GM21529 (cell line): Measurements from ENCODE around the gene ITGAD.

Source experiments
- ATAC-seq: cut with Tn5 transposase; IDR thresholded peaks from one replicate; pipeline ENCODE4 v1.9.1; 2021; ENCODE audit not compliant: unreplicated experiment

The ITGAD gene

DNA sequence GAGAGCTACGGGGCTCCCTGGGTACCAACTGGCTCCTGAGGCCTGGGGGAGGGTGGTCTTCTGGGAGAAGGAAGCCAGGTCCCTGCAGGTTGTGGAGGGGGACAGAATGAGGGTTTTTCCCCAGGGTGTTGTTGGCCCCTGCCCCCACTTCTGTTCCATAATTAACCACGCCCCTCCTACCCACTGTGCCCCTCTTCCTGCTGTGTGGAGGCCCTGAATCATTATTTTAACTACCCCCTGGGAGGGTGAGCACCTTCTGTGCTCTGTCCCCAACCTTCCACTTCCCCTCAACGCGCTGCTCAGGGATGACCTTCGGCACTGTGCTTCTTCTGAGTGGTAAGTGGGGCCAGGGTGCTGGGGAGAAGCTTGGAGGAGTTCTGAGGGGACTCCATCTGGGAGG lies at the start of gene ITGAD:
TSS of gene ITGAD (plus strand) at position 280 of the 400 bp plus-strand sequence. CDS start at position 306, 26 bp downstream.
- no peak for ATAC-seq

DNA sequence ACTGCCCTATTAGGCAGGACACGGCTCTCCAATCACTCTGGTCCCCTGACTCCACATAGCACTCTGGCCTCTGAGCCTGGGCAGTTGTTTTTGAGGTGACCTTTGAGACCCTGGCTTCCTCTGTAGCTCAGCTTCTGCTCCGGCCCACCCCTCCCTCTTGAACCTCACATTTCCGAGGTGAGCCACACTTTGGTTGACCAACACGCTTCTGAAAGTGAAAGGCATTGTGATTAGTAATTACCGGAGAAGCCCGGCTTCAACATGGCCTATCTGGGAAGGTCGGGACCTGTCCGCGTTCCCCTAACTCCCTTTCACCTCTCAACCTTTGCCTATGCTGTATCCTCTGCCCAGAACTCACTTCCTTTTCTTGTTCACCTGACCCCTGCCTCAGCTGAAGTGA lies 48.4 kb upstream of the ITGAD start:
- ATAC-seq: peak; percentile 94

DNA sequence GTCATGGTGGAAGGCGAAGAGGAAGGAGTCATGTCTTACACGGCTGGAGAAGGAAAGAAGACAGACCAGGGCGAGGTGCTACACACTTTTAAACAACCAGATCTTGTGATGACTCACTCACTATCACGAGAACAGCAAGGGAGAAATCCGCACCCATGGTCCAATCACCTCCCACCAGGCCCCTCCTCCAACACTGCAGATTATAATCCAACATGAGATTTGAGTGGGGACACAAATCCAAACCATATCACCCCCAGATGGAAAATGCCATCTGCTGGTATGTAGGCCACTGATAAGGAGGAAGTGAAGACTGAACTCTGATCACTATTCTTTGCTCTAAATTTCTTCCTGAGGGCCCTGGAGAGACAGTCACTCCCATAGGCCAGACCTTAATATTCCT lies 45.7 kb upstream of the ITGAD start:
- no peak for ATAC-seq

DNA sequence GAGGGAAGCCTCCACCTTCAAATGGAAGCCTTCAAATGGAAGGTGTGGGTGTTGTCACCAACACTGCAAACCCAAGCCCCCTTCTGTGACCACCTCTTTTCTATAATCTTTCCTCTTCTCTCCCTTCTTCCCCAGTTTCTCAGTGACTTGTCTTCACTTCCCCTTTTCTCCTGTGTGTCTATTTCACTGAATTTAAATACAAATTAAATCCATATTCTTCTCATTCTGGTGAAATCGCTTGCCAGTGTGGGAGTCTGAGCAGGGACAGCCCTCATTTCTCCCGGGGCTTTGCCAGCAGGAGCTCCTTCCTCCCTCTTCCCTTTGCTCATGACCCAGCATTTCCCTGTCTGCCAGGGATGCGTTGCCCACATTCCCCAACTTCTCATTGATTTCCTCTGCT lies 44.6 kb upstream of the ITGAD start:
- ATAC-seq: no peak

DNA sequence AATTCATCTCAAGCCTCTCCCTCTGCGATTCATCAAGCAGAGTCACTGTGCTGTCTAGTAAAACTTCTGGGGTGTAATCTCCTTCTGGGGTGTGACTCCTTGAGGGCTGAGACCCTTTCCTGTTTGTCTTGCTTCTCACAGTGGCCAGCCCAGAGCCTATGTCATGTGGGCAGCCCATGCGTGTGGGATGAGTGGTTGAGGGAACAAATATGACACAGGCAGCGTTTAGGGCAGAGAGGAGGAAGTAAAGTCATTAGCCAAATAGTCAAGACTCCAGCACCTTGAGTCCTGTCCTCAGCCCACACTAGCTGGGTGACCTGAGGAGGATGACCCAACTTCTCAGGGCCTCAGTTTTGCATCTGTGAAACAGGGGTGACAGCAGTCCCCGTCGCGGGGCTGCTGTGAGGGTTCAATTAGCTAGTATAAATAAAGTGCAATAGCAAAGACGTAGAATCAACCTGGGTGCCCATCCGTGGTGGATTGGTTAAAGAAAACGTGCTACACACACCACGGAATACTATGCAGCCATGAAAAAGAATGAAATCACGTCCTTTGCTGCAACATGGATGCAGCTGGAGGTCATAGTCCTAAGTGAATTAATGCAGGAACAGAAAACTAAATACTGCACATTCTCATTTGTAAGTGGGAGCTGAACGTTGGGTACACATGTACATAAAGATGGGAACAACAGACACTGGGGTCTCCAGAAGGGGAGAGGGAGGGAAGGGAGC lies 42.7 kb upstream of the ITGAD start:
- ATAC-seq: no peak

DNA sequence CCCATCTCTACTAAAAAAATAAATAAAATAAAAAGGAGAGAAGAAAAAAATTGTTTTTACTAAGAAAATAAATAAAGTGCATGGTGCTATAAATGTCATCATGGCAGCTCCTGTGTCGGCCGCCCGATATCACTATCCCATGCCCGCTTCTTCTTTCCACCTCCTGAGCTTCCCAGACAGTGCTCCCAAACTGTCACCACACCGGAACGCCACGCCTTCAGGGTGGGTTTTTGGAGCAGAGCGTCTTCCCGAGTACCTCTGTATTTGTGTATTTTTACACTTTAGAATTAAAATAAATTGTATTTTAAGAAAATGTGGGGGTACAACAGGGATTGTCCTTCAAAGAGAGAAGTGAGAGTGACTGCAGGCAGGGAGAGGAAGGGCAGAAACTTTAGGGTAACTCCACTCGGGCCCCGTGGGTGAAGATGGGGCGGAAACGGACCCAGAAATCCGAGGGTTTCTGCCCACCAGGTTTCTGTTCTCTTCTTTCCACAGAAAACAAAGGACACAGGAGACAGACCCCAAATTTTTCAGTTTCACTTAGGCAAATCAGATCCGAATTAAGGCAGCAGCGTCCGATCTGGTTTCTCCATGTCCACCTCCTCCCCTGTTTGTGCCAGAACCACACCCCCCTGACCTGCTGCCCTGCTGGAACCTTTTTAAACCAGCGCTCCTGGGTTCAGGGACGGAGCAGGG lies 41.7 kb upstream of the ITGAD start:
- ATAC-seq: no peak

DNA sequence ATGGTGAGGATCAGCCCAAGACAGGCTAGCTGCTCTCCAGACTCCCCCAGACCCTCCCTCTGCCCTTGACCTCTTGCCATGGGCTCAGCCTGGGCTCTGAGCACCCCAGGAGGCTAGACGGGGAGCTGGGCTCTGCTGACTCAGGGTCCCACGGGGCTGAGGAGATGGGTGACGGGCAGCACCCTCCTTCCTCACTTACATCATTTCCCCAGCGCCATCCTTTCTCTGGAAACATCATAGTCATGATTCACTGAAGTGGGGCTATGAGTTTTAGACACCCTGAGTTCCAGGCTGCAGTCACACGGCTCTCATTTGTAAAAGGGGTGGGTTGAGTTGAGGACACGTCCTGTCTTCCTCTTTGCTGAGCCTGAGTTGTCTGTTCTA lies 41.2 kb upstream of the ITGAD start:
- no peak for ATAC-seq

DNA sequence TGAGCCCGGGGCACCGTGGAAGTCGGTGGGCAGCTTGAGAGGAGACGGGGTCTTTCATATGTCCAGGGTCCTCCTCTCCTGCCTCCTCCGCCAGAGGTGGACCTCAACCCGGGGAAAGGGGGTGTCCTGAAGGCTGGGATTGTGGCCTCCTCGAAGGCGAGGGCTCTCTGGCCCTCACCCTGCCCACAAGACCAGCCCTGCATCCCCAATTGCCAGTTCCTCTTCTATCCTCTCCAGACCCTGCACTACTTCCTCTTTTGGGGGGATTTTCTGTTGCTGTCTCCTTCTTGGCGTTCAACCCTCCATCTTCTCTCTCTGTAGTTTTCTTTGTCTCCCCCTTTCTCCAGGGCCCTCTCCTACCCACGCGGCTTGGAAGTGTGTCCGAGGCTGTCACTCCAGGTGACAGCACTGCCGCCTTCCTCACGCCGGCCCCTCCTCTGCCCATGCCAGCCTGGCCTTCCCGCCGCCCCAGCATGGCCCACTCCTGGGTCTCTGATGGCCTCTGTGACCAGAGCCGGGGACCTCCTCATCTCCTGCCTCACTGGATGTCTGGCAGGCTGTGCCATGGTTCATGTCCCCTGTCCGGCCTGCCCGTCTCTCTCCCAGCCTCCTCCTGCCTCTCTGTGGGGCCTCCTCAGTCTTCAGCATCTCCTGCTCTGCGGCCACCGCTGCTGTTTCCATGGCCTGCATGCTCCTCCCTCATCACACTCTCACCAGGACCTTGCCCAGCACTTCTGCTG lies 40.6 kb upstream of the ITGAD start:
- no peak for ATAC-seq

DNA sequence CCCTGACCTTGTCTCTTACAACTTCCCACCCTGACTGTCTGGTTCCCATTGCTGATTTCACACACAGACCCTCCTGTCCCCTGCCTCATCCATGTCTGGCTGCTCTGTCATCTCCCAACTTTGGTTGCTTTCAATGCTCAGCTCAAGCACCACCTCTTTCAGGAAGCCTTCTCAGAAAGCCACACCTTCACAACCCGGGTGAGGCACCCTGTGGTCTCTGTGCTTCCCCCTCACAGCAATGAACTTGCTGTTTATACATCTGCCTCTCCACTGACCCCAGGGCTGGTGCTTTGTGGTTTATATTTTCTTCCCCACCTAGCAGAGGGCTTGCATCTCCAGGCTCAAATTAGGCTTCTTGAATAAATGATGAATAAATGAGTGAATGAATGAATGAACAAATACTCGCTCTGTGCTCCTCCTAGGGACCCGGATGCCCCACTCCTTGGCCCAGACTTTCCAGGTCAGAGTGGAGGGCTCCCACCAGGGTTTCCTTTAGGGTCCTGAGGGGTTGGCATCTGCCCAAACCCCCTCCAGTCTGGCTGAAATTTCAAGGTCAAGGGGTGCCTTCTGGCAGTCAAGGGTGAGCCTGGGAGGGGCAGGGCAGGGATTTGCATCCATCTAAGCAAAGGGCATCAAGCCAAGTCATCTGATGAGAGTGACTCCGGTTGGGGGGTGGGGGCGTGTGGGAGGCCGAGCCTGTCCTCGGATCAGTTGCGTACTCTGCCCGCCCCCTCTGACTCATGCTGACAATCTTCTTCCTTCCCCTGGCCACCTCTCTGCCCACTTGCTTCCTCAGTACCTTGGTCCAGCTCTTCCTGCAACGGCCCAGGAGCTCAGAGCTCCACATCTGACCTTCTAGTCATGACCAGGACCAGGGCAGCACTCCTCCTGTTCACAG lies 38.5 kb upstream of the ITGAD start, which contains the start of gene ITGAX:
TSS of gene ITGAX (plus strand) at position 783 of the 898 bp plus-strand sequence. CDS start at position 862, 79 bp downstream.
- ATAC-seq: peak; percentile 74

DNA sequence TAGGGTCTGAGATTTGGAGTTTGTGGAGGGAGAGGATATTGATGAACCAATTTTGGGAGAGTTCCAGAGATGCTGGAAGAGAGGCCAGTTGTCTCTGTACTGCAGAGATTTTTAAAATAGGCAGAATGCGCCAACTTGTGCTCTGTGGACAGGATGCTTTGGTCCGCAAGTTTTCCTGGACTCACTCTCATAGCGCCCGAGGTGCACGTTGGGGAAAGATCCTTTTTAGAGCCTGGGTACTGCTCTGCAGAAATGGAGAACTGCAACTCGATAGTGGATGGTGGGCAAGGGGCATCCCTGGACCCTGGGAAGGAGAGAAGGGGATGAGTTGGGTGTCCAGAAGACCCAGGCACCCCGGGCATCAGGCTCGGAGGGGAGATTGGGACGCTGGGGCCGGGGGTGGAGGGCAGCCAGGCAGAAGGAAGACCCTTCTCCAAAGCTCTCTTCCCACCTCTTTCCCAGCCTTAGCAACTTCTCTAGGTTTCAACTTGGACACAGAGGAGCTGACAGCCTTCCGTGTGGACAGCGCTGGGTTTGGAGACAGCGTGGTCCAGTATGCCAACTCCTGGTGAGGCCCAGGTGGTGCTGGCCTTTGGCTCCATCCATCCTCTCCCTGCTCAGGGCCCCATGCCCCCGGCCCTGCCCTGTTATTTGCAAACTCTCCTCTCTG lies 37.6 kb upstream of the ITGAD start:
- ATAC-seq: no peak

DNA sequence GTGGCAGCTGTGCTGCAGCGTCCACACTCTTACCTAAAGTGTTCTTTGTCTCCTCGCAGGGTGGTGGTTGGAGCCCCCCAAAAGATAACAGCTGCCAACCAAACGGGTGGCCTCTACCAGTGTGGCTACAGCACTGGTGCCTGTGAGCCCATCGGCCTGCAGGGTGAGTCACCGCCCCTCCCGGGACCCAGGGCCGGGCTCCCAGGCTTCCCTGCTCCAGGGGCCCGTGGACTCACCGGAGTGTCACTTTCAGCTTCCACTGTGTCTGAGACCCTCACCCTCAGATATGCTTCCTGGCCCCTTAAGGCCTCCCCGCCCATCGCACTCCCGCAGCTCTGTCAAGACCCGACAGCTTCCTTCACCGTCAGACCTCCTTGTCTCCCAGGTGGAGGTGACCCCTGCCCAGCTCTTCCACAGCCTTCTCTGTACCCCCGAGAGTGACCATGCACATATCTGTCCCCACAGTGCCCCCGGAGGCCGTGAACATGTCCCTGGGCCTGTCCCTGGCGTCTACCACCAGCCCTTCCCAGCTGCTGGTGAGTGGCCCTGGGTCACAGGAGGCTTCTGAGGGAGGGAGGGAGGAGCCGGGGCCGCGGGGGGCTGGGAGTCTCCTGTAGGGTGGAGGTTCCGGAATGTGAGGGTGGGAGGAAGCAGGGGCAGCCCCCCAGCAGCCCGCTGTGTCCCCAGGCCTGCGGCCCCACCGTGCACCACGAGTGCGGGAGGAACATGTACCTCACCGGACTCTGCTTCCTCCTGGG lies 36.4 kb upstream of the ITGAD start:
- ATAC-seq: no peak

DNA sequence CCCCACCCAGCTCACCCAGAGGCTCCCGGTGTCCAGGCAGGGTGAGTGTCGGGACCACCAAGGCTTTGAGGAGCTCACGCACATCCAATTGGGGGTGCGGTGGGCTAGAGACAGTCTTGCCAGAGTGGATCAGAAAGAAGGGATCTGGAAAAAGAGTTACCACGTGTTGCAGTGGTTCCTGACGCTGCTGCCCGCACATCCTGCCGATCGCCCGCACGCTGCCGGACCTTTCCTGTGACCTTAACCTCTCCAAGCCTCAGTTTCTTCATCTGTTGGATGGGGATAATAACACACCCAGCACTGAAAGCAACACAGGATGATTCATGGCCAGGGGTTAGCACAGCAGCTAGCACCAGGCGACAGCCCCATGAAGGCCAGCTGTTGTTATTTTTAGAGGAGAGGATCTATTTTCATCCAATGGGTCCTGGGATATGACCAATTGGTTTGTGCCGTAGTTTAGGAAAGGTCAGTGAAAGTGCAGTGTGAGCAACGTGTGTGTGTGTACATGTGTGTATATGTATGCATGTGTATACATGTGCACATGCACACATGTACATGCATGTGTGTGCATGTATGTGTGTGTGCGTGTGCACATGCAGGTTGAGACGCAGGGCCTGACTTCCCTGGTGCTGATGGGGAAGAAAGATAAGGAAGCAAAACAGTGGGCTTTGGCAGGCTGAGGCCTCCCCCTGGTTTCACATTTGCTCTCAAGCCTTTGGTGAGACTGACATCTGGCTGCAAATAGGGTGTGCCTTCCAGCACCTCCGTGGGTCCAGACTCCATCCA lies 35.6 kb upstream of the ITGAD start:
- ATAC-seq: no peak

DNA sequence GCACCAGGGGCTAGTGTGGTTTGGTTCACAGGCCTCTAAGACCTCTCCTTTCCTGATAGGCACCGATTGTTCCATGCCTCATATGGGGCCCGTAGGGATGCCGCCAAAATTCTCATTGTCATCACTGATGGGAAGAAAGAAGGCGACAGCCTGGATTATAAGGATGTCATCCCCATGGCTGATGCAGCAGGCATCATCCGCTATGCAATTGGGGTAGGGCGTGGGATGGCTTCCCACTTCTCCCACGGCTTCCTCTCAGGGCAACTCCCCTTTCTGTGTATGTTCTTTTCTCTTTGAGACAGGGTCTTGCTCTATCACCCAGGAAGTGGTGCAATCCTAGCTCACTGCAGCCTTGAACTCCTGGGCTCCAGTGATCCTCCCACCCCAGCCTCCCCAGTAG lies 32.9 kb upstream of the ITGAD start:
- ATAC-seq: no peak

DNA sequence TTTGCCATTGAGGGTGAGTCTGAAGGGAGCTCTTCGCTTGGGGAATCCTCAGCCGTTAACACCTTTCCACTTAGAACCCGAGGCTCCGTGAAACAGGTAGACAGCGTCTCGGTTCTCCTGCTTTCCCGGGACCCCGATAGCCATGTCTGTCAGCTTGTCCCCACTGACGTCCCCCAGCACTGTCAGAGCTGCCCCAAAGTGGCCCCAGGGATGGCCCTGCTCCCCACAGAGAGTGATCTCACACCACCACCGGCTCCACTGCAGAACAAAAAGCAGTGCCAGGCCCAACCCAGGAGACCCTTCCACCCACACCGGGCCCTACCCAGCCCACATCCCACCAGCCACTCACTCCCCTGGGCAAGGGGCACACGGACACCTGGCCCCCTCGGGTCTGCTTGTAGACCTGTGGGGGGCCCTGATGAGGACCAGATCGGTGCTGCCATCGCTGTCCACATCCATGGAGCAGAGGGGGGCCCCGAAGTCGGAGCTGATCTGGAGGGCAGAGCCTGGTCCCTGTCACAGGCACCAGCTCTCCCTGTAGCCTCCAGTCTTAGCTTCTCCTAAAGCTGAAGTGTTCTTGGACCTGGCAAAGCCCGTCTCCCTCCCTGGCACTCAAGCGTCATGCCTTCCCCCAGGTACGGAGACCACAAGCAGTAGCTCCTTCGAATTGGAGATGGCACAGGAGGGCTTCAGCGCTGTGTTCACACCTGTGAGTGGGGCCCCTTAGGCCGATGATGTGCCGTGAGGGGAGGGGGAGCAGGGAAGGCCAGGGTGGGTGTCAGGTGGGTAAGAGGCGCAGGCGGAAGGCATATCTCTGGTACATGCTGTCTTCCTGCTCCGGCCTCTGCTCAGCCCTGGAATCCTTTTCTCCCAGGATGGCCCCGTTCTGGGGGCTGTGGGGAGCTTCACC lies 31.7 kb upstream of the ITGAD start:
- ATAC-seq: no peak

DNA sequence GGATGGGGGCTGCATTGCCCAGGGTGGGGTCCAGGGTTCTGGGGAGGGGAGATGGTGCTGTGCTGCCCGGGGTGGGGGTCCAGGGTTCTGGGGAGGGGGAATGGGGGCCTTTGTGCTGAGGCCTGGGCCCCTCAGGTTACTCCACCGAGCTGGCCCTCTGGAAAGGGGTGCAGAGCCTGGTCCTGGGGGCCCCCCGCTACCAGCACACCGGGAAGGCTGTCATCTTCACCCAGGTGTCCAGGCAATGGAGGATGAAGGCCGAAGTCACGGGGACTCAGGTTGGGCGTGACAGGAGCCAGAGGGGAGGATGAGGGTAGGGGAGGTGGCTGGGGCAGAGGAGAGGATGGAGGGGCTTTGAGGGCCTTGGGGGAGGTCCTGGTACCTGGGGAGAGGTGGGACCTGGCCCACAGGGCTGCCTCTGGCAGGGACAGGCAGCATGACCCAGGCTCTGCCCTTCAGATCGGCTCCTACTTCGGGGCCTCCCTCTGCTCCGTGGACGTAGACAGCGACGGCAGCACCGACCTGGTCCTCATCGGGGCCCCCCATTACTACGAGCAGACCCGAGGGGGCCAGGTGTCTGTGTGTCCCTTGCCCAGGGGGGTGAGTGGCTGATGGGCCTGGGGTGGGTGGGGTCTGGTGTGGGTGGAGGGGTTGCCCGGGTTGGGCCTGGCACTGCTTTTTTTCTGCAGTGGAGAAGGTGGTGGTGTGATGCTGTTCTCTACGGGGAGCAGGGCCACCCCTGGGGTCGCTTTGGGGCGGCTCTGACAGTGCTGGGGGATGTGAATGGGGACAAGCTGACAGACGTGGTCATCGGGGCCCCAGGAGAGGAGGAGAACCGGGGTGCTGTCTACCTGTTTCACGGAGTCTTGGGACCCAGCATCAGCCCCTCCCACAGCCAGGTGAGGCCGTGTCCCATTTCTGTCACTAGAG lies 30.4 kb upstream of the ITGAD start:
- no peak for ATAC-seq

DNA sequence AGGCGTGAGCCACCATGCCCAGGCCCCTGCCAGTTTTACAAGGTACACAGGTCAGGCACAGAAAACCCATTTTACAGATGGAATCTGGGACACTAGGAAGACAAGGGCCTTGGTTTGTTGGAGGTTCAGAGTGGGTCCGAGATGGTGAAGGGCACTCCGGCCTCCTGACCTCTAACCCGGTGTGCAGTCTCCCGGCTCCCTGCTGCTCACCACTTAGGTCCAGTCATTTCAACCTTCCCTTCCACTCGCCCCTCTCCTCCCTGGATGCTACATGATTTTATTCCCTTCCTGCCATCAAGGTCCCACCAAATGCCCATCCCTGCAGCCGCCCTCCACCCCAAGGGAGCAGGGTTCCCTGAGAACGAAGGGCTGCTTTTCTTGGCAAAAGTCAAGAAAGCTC lies 29.4 kb upstream of the ITGAD start:
- no peak for ATAC-seq

DNA sequence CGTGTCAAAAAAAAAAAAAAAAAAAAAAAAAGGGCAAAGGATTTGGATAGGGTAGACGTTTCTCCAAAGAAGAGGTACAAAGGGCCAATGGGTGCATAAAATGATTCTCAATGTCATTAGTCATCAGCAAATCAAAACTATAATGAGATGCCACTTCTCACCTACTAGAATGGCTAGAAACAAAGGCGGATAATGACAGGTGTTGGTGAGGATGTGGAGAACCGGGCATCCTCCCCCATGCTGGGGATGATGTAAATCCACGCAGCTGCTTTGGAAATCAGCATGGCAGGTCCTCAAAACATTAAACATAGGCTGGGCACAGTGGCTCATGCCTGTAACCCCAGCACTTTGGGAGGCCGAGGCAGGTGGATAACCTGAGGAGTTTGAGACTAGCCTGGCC lies 28.7 kb upstream of the ITGAD start:
- ATAC-seq: no peak
